ENCODE data around the gene CCDC167.

GRCh38 chr6:37512400-37513011 is 12.8 kb upstream of the CCDC167 start:
- TF ChIP-seq E2F6 (IDR thresholded peaks at IDR 0.05) (peak; percentile 81), CTCF (IDR thresholded peaks at IDR 0.05; ENCODE audit: control extremely low read depth in 1 of 3, insufficient read depth in 1 of 3, low read depth in 1 of 3, low read length in 3 of 3) (no peak), EP300 (IDR thresholded peaks at IDR 0.05; ENCODE audit: borderline replicate concordance in 1 of 2, low read depth in 2 of 2, low read length in 2 of 2) (no peak), POLR2A (IDR thresholded peaks at IDR 0.05; ENCODE audit: control extremely low read depth in 1 of 2, low read depth in 2 of 2, low read length in 2 of 2) (no peak), EZH2 (IDR thresholded peaks at IDR 0.05; ENCODE audit: low read depth, low read length, severe bottlenecking) (no peak), KDM5A (IDR thresholded peaks at IDR 0.05; ENCODE audit: low read length) (no peak), MAX (IDR thresholded peaks at IDR 0.05) (peak; percentile 56), NANOG (IDR thresholded peaks at IDR 0.05; ENCODE audit: insufficient read depth, low read depth, low read length, poor library complexity, severe bottlenecking) (no peak), ZNF274 (IDR thresholded peaks at IDR 0.05; ENCODE audit: borderline replicate concordance, extremely low read depth, low read length) (no peak), RAD21 (IDR thresholded peaks at IDR 0.05 in 1 of 2, conservative IDR thresholded peaks at IDR 0.05 in 1 of 2; ENCODE audit: low read depth in 2 of 2, low read length in 2 of 2) (no peak), CEBPB (IDR thresholded peaks at IDR 0.05; ENCODE audit: low read depth, low read length) (no peak), USF2 (IDR thresholded peaks at IDR 0.05; ENCODE audit: low read length) (no peak), SP1 (IDR thresholded peaks at IDR 0.05; ENCODE audit: low read depth, low read length) (no peak), TEAD4 (IDR thresholded peaks at IDR 0.05; ENCODE audit: low read depth, low read length) (peak; percentile 94)
